HG03139 (cell line): ENCODE results near the gene HSFX2.
A peak's percentile ranks its signal among the peaks of the same experiment; 100 is the strongest.
"Not testable (repeated sequence)": the region's sequence is repeated elsewhere in the genome, so short reads cannot be mapped to it uniquely, and the experiment has no call there.

Experiments
- ATAC-seq: cut with Tn5 transposase; IDR thresholded peaks from one replicate; pipeline ENCODE4 v1.9.1; 2021; ENCODE audit not compliant: unreplicated experiment

Gene HSFX2

GRCh38 chrX:149595214-149595613 lies at the start of gene HSFX2:
HSFX2 (minus strand) TSS chrX:149595314; CDS start chrX:149594700, 614 bp downstream.
- not testable (repeated sequence) for ATAC-seq

- no peak for ATAC-seq
Observed at GRCh38 chrX:149643496-149643895, 48.4 kb upstream of the HSFX2 start.

DNA sequence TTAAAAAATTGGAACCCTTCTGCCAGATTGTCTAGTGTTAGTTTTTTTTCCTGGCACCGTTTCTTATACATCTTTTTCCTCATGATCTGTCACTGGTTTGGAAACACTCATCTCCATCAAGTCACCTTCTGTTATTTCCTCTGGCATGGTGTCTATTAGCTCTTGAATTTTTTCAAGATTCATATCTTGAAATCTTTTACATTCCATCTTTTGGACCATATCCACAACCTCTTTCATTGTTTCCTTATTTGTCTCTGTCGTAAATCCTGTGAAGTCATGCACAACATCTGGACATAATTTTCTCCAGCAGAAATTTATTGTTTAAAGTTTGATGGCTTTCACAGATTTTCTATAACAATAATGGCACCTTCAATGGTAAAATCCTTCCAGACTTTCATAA lies 46.7 kb upstream of the HSFX2 start:
- ATAC-seq, result no peak

- no peak for ATAC-seq
Observed at GRCh38 chrX:149641432-149641831, 46.3 kb upstream of the HSFX2 start.

GRCh38 chrX:149639568-149639967 lies 44.5 kb upstream of the HSFX2 start:
- no peak for ATAC-seq

GRCh38 chrX:149638860-149639259 lies 43.7 kb upstream of the HSFX2 start:
- ATAC-seq, result no peak

GRCh38 chrX:149633511-149633910 lies 38.4 kb upstream of the HSFX2 start:
- ATAC-seq, result no peak

GRCh38 chrX:149631234-149632165 lies 36.4 kb upstream of the HSFX2 start, which contains the start of gene TMEM185A:
TMEM185A (minus strand) TSS chrX:149631792; CDS start chrX:149631580, 212 bp downstream.
- ATAC-seq, result peak; percentile 92

GRCh38 chrX:149630681-149631233 lies 35.6 kb upstream of the HSFX2 start:
- ATAC-seq, result no peak

DNA sequence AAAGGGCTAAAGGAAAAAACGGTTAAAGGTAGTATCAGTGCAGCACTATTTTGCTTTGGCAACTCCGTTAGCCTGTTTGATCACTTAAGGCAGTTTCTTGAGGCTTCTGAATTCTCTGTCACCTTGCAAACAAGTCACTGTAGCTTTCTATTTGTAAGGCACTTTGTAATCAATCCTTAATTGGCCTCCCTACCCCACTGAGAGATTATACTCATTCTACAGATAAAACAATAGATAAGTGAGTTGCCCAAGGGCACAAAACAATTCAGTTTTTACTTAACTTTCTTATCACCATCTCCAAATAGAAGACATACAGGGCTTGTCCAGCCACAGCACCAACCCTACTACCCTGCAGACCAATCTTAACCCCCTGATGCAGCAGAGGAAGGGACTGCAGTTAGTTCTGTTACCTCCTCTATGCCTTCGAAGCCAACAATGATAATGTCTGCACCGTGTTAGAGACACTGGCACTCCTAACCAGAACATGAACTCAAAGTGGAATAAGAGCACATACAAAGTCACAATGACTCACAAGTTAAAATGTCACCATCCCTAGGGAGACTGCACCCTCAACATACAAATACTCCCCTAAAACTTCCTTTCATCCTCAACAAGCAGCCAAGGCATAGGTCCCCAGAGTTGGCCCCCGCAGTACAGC lies 34.7 kb upstream of the HSFX2 start:
- no peak for ATAC-seq

GRCh38 chrX:149628768-149629167 lies 33.7 kb upstream of the HSFX2 start:
- ATAC-seq, result no peak

DNA sequence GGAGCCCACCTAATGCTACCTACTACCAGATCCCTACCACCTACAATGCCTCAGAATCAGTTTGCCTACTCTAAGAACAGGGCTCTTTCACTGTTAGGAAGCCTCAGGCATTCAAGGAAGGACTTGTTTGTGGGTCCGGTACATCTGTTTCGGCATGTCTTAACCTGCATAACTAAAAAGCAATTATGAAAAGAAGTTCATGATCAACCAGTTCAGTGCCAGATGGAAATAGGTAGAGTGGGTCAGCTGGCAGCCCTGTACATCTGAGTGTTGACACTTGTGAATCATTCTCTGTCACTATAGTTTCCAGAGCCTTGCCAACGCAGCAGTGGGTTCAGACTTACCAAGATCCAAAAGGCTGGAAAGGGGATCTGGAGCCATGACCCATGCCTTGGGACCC lies 33.2 kb upstream of the HSFX2 start:
- no peak for ATAC-seq

GRCh38 chrX:149626829-149627228 lies 31.7 kb upstream of the HSFX2 start:
- not testable (repeated sequence) for ATAC-seq

GRCh38 chrX:149619662-149620061 lies 24.5 kb upstream of the HSFX2 start:
- ATAC-seq, result not testable (repeated sequence)

DNA sequence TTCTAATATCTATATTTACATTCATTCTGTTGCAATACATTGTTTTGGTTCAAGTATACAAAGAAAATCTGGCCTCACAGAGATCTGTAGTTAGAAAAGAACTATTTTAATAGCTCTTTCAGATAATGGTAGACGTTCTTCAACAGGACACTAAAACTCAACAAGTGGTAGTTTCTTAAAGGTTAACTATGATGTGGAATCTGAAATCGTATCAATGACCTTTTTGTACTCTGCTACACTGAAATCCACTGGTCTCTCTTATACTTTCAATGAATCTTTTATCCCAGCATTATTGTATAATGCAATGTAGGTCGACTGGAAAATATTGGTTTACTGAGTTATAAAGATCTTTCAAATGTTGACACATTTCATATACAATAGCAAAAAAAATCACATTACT lies 23.8 kb upstream of the HSFX2 start:
- ATAC-seq, result no peak

DNA sequence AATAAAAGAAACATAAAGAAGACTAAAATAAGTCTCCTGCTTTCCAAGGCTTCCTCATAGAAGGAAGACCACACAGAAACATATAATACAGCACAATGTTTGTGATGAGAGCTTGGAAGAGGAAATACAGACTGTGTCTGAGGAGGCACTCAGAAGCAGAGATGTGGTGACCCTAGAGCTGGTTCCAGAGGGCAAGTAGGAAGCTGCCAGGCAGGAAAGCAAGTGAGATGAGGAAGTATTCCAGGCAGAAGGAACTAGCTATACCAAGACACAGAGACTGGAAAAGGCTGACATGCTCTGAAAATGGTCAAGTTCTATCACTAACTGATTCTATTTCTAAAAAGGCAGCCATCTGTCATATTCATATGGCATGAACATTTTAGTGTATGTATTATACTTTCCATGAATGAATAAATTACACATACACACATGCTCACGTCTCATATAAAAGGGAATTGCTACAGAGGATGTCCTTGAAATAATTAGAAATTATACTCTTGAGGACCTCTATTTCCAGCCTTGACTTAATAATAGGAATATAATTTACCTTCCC lies 16.6 kb upstream of the HSFX2 start:
- no peak for ATAC-seq

DNA sequence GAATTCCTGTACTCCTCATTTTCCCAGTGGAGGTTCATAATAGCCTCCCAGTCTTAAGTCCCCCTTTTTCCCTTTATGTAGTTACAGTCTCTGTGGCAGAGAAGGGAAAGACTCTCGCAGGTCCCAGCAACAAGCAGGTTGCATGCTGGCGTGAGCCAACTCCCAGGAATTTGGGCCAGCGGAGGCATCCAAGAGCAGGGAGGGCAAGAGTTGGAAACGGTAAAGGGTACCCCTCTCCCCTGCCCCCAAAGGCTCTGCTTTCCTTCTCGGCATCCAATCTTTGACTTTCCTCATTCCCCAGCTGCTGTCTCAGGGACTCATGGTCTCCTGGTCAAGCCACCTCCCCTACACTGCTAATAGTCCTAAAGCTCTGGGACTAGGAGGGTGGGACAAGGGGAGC lies 15.4 kb upstream of the HSFX2 start:
- ATAC-seq, result no peak

DNA sequence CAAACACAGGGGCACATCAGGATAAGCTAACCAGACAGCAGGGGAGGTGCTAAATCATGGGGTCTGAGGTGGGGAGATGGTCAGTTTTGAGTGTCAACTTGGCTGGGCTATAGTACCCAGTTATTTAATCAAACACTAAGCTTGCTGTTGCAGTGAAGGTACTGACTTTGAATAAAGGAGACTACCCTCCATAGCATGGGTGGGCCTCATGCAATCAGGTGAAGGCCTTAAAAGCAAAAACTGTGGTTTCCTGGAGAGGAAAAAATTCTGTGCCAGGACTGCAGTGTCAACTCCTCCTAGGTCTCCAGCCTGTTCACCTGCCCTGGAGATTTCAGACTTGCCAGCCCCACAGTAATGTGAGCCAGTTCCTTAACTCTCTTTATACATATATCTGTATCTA lies 12.6 kb upstream of the HSFX2 start:
- ATAC-seq, result no peak

DNA sequence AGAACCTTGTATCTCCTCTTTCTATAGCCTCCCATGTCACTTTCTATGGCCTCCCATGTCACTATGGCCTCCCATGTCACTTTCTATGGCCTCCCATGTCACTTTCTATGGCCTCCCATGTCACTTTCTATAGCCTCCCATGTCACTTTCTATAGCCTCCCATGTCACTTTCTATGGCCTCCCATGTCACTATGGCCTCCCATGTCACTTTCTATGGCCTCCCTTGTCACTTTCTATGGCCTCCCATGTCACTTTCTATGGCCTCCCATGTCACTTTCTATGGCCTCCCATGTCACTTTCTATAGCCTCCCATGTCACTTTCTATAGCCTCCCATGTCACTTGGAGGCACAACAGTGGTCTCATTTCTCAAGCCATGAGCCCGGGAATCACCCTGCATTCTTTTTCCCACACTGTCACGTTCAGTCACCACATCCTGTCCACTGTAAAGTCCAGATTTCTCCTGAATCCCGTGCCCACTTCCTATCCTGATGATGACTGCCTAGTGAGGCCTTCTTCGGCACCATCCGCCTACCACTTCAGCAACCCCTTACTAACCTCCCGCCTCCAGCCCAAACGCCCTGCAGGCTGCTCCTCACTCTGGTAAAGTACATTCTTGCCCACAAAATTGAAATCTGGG lies 10.3 kb upstream of the HSFX2 start:
- ATAC-seq, result not testable (repeated sequence)

GRCh38 chrX:149598603-149599002 lies 3.5 kb upstream of the HSFX2 start:
- ATAC-seq, result not testable (repeated sequence)

GRCh38 chrX:149595943-149596342 lies 829 bp upstream of the HSFX2 start:
- not testable (repeated sequence) for ATAC-seq
